ENCODE measurements around the gene BEST2. TPM values are rescaled to one million over a fixed set of nuclear protein-coding genes. Genes with fewer than 3 reads are reported as not detected.
A peak's percentile ranks its signal among the peaks of the same experiment; 100 is the strongest.
"Not testable (repeated sequence)": the region's sequence is repeated elsewhere in the genome, so short reads cannot be mapped to it uniquely, and the experiment has no call there.

Gene BEST2
- total RNA-seq (2014; rRNA removed; shearing (Covaris generic)), result 0.13 TPM in 1 of 2 replicates, not detected in the other

DNA sequence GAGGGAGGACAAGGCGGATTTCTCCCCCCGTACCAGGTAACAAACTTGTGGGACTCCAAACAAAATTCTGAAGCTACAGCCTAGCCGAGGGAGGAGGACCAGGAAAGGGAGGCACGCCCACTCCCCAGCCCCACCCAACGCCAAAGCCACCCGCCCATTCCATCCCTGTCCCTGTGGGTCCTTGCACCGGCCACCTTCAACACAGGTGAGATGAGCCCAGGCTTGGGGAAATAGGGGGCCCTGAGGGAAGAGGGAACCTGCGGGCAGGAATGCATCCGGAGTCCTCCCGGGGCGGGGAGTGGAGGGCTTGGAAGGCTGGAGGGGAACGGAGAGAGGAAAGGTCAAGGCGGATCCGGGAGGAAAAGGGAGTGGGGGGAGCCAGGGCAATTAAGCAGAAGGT is at the start of gene BEST2:
TSS of gene BEST2 (plus strand) at position 157 of the 400 bp plus-strand sequence. CDS start 802 bp downstream, outside the sequence.
- Histone ChIP-seq H3K27ac (no peak within 1 kb of the TSS), H3K4me1 (replicated peaks) (peaks cover 15% of the 10 kb centered on the region)
- no peak for DNase-seq (ENCODE audit: low read depth in 1 of 2, low spot score in 2 of 2)

DNA sequence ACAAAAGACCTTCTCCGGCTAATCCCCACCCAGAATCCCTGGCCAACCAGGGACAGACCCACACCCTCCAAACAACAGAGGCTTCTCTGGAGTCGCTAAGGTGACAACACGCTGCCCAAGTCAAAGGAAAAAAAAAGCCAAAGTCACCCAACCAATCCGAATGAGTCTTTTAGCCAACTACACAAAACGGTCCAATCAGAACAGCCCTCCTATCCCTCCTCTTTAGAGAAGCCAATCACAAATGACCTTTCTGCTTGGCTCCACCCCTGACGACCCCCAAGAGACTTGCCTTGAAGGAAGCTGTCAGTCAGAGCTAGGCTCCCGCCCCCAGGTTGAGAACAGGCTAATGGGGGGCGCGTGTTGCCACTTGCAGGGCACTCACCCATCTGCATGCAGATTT is 48.5 kb upstream of the BEST2 start:
- no peaks in the 10 kb centered on the region for H3K4me1 ChIP-seq (replicated peaks)
- H3K36me3 ChIP-seq, result peaks cover 91% of the 10 kb centered on the region
- DNase-seq (ENCODE audit: low read depth in 1 of 2, low spot score in 2 of 2), result peak; percentile 34 to 62
- H3K9me3 ChIP-seq (replicated peaks), result no peaks in the 10 kb centered on the region
- no peak overlapping the region for H3K4me3 ChIP-seq
- H3K27me3 ChIP-seq (replicated peaks), result no peaks in the 10 kb centered on the region
- H3K27ac ChIP-seq, result no peak overlapping the region

More for the DNA sequence above, at the start of gene BEST2:
- H3K36me3 ChIP-seq, result peaks cover 10% of the 10 kb centered on the region
- no peaks in the 10 kb centered on the region for H3K9me3 ChIP-seq (replicated peaks)
- H3K4me3 ChIP-seq, result no peak within 1 kb of the TSS
- peaks cover 35% of the 10 kb centered on the region for H3K27me3 ChIP-seq (replicated peaks)

DNA sequence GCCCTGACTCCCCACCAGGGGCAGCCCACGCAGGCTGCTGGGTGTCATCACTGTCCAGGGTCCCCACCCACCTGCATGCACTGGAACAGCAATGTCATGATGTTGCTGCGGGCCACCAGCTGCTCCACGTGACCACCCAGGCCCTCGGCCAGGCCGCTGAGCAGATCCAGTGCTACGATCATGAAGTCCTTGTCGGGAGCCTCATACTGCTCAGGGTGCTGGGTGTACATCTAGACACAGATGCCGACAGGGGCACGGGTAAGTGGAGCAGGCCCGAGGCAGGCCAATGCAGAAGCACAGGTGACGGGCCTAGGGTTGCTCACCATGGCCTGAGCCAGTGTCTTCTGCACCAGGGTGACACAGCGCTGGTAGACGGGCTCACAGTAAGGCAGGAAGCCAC is 46.4 kb upstream of the BEST2 start:
- Histone ChIP-seq H3K36me3 (peaks cover 93% of the 10 kb centered on the region), H3K9me3 (replicated peaks) (no peaks in the 10 kb centered on the region), H3K4me3 (no peak overlapping the region), H3K4me1 (replicated peaks) (no peaks in the 10 kb centered on the region), H3K27ac (no peak overlapping the region), H3K27me3 (replicated peaks) (no peaks in the 10 kb centered on the region)
- DNase-seq (ENCODE audit: low read depth in 1 of 2, low spot score in 2 of 2), result no peak

DNA sequence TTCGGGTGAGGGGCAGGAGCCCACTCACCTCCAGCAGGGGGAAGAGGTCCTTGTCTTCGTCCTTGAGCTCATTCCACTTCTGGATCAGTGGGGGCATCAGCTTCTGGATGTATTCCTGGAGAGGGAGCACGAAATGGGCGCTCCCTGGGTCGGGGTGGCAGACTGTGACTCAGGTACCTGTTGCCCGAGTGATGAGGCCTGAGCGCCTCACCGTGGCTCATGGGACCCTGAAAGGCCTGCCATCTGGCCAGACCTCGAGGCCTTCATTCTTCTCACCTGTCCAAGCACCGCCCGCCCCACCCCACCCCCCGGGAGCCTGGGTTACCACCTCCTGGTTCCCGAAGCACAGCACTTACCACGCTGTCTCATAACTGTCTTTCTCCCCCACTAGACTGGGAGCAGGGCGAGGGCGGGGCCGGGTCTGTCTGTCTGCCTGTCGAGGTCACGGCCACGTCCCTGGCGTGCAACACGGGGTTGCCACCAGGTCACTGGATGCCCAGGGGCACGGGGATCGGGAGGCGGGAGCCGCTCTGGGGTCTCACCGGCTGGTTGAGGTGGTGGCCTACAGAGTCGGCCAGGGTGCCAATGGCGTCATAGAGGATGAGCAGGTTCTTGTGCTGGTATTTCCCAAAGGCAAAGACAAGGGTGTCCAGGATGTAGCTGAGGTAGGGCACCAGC is 45.8 kb upstream of the BEST2 start:
- Histone ChIP-seq H3K4me1 (replicated peaks) (no peaks in the 10 kb centered on the region), H3K36me3 (peaks cover 96% of the 10 kb centered on the region), H3K9me3 (replicated peaks) (no peaks in the 10 kb centered on the region), H3K27ac (no peak overlapping the region), H3K27me3 (replicated peaks) (no peaks in the 10 kb centered on the region), H3K4me3 (no peak overlapping the region)
- no peak for DNase-seq (ENCODE audit: low read depth in 1 of 2, low spot score in 2 of 2)

DNA sequence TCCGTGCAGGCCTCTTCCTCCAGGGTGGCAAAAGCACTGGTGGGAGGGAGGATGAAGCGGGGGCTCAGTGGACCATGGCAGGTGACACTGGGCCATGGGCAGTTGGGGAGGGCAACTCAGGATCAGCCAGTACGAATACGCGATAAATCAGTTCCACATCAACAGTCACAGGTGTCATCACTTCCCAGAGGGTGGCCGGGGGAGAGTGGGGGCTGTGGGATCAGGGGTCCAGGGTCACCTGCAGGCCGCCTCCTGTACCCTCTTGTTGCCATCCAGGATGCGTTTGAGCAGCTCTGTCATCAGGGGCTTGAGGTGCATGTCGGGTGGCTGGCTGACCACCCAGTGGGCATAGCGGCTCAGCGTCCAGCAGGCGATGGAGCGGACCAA is 45.3 kb upstream of the BEST2 start:
- Histone ChIP-seq H3K9me3 (replicated peaks) (no peaks in the 10 kb centered on the region), H3K27me3 (replicated peaks) (no peaks in the 10 kb centered on the region), H3K36me3 (peaks cover 96% of the 10 kb centered on the region), H3K4me1 (replicated peaks) (no peaks in the 10 kb centered on the region), H3K27ac (no peak overlapping the region), H3K4me3 (no peak overlapping the region)
- no peak for DNase-seq (ENCODE audit: low read depth in 1 of 2, low spot score in 2 of 2)

DNA sequence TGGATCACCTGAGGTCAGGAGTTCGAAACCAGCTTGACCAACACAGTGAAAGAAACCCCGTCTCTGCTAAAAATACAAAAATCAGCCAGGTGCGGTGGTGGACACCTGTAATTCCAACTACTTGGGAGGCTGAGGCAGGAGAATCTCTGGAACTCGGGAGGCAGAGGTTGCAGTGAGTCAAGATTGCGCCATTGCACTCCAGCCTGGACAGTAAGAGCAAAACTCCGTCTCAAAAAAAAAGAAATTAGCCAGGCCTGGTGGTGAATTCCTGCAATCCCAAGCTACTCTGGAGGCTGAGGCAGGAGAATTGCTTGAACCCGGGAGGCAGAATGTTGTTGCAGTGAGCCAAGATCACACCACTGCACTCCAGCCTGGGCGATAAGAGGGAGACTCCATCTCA is 43.0 kb upstream of the BEST2 start:
- H3K9me3 ChIP-seq (replicated peaks), result no peaks in the 10 kb centered on the region
- no peaks in the 10 kb centered on the region for H3K4me1 ChIP-seq (replicated peaks)
- peaks cover 92% of the 10 kb centered on the region for H3K36me3 ChIP-seq
- H3K4me3 ChIP-seq, result no peak overlapping the region
- H3K27ac ChIP-seq, result no peak overlapping the region
- H3K27me3 ChIP-seq (replicated peaks), result no peaks in the 10 kb centered on the region
- DNase-seq (ENCODE audit: low read depth in 1 of 2, low spot score in 2 of 2), result no peak

DNA sequence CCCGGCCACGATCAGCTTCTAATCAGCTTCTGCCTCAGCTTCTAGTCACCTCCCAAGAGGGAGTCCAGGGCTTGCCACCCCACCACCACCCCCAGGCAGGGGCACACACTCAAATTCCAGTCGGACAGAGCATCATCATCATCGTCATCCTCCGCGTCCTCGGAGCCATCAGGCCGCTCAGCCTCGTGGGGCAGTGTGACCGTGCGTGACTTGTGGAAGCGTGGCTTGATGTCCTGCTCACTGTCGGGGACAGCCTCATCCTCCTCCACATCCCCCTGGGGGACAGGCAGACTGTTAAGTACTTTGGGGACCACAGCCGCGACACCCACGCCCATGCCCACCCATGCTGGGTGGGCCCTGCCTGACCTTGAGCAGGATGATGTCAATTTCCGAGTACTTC is 40.4 kb upstream of the BEST2 start:
- no peak for DNase-seq (ENCODE audit: low read depth in 1 of 2, low spot score in 2 of 2)
- H3K27ac ChIP-seq, result no peak overlapping the region
- H3K27me3 ChIP-seq (replicated peaks), result no peaks in the 10 kb centered on the region
- peaks cover 92% of the 10 kb centered on the region for H3K36me3 ChIP-seq
- no peaks in the 10 kb centered on the region for H3K9me3 ChIP-seq (replicated peaks)
- H3K4me3 ChIP-seq, result no peak overlapping the region
- no peaks in the 10 kb centered on the region for H3K4me1 ChIP-seq (replicated peaks)

DNA sequence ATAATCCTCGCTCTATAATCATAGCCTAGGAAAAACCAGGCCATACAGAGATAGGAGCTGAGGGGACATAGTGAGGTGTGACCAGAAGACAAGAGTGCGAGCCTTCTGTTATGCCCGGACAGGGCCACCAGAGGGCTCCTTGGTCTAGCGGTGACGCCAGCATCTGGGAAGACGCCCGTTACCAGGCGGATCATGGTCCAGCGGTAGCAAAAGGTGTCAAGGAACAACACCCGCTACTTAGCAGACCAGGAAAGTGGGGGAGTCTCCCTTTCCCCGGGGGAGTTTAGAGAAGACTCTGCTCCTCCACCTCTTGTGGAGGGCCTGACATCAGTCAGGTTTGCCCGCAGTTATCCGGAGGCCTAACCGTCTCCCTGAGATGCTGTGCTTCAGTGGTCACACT is 39.5 kb upstream of the BEST2 start:
- not testable (repeated sequence) for H3K4me3 ChIP-seq; DNase-seq (ENCODE audit: low read depth in 1 of 2, low spot score in 2 of 2); H3K4me1 ChIP-seq (replicated peaks); H3K27me3 ChIP-seq (replicated peaks); H3K9me3 ChIP-seq (replicated peaks); H3K27ac ChIP-seq
- peaks cover 91% of the 10 kb centered on the region for H3K36me3 ChIP-seq

DNA sequence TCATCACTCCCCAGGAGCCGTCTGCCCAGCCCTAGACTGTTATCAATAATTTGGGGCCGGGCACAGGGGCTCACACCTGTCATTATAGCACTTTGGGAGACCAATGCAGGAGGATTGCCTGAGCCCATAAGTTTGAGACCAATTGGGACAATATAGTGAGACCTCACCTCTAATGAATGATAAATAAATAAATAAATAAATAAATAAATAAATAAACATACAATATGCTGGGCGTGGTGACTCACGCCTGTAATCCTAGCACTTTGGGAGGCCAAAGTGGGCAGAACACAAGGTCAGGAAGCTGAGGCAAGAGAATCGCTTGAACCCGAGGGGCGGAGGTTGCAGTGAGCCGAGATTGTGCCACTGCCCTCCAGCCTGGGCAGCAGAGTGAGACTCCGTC is 38.3 kb upstream of the BEST2 start:
- not testable (repeated sequence) for DNase-seq (ENCODE audit: low read depth in 1 of 2, low spot score in 2 of 2); H3K4me3 ChIP-seq; H3K27ac ChIP-seq; H3K4me1 ChIP-seq (replicated peaks); H3K9me3 ChIP-seq (replicated peaks); H3K27me3 ChIP-seq (replicated peaks)
- H3K36me3 ChIP-seq, result peaks cover 93% of the 10 kb centered on the region

DNA sequence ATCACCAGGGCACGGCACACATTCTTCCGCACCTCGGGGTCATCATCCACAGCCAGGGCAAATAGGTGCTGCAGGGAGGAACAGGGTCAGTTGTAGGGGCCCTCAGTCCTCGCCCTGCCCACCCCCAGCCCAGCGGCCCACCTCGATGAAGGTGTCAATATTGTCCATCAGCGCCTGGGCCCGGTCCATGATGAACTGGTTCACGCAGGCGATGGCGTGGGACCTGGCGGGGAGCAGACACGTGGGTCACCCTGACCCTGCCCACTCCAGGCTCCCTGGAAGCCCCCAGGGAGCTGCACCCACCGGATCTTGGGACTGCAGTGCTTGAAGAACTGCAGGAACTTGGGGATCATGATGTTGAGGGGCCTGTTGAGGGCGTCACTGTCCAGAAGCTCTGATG is 36.5 kb upstream of the BEST2 start:
- H3K27ac ChIP-seq, result no peak overlapping the region
- H3K4me3 ChIP-seq, result no peak overlapping the region
- H3K4me1 ChIP-seq (replicated peaks), result peaks cover under 1% of the 10 kb centered on the region; the same call in 1 of the 2 replicates
- H3K9me3 ChIP-seq (replicated peaks), result no peaks in the 10 kb centered on the region
- no peak for DNase-seq (ENCODE audit: low read depth in 1 of 2, low spot score in 2 of 2)
- no peaks in the 10 kb centered on the region for H3K27me3 ChIP-seq (replicated peaks)
- peaks cover 91% of the 10 kb centered on the region for H3K36me3 ChIP-seq

DNA sequence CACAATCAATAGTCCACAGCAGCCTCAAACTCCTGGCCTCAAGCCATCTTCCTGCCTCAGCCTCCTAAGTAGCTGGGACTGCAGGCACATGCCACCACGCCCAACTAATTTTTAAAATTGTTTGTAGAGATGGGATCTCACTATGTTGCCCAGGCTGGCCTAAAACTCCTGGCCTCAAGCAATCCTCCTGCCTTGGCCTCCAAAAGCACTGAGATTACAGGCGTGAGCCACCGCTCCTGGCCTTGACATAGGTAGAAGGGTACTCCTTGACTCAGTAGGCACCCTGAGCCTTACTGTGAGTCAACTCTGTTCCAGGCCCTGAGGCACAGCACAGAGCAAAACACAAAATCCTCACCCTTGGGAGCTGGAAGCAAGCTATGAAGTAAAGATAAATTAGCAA is 35.7 kb upstream of the BEST2 start:
- no peak overlapping the region for H3K27ac ChIP-seq
- no peaks in the 10 kb centered on the region for H3K27me3 ChIP-seq (replicated peaks)
- H3K4me3 ChIP-seq, result no peak overlapping the region
- H3K4me1 ChIP-seq (replicated peaks), result peaks cover 9% of the 10 kb centered on the region
- H3K36me3 ChIP-seq, result peaks cover 90% of the 10 kb centered on the region
- no peaks in the 10 kb centered on the region for H3K9me3 ChIP-seq (replicated peaks)
- no peak for DNase-seq (ENCODE audit: low read depth in 1 of 2, low spot score in 2 of 2)

DNA sequence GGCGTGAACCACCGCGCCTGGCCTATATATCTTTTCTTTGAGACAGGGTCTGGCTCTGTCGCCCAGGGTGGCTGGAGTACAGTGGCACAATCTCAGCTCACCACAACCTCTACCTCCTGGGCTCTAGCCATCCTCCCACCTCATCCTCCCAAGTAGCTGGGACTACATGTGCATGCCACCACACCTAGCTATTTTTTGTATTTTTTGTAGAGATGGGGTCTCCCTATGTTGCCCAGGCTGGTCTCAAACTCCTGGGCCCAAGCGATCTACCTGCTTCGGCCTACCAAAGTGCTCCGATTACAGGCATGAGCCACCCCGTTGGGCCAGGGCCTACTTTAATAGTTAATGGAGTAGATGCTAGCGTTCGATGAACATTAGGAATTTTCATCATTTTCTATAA is 31.3 kb upstream of the BEST2 start:
- Histone ChIP-seq H3K9me3 (replicated peaks) (no peaks in the 10 kb centered on the region), H3K36me3 (peaks cover 53% of the 10 kb centered on the region), H3K27me3 (replicated peaks) (no peaks in the 10 kb centered on the region), H3K4me3 (peak overlapping the region; percentile 62), H3K4me1 (replicated peaks) (peaks cover 27% of the 10 kb centered on the region), H3K27ac (no peak overlapping the region)
- no peak for DNase-seq (ENCODE audit: low read depth in 1 of 2, low spot score in 2 of 2)

DNA sequence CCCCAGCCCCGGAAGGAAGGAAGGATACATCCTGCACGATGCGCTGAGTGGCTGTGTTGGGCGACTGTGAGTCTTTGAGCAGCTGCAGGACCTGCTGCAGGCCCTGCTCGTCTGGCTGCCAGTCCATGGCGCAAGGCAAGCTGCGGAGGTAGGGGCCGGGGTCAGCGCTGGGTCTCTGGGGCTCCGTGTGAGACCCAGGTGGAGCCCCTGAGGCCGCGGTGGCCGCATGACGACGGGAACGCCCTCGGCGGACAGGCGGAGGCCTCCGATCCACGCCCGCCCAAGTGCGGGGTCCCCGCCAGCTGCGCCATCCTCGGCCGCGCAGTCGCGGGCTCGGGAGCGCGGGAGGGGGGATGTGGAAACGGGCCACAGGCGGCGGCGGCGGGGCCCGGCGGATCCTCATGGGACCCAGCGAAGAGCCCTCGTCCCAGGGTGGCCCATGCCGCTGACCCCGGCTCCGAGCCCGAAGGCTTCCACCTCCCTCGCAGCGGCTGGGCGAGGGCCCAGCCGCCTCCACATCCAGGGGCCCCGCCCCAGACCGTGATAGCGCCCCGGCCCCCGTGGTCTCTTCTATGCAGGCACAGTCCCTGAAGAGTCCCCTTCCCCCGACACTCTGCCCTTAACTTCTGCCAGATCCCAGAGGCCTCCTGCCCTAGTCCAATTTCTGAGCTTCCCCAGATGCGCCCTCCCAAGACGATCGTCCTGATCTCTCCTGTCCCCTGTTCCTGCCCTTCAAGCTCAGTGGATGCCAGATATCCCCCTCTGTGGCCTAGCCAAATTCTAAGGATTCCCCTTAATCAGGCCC is 30.5 kb upstream of the BEST2 start:
- H3K36me3 ChIP-seq, result peaks cover 46% of the 10 kb centered on the region
- DNase-seq (ENCODE audit: low read depth in 1 of 2, low spot score in 2 of 2), result peak in 1 of 2 experiments; percentile 34
- H3K27me3 ChIP-seq (replicated peaks), result no peaks in the 10 kb centered on the region

More for the DNA sequence above, 30.5 kb upstream of the BEST2 start:
- peak overlapping the region; percentile 62 for H3K4me3 ChIP-seq
- no peaks in the 10 kb centered on the region for H3K9me3 ChIP-seq (replicated peaks)
- H3K27ac ChIP-seq, result peak overlapping the region; percentile 87
- peaks cover 27% of the 10 kb centered on the region for H3K4me1 ChIP-seq (replicated peaks)

Measured in SJSA1 (cell line).